ENCODE data around the gene TMEM234.

TMEM234 gene

DNA sequence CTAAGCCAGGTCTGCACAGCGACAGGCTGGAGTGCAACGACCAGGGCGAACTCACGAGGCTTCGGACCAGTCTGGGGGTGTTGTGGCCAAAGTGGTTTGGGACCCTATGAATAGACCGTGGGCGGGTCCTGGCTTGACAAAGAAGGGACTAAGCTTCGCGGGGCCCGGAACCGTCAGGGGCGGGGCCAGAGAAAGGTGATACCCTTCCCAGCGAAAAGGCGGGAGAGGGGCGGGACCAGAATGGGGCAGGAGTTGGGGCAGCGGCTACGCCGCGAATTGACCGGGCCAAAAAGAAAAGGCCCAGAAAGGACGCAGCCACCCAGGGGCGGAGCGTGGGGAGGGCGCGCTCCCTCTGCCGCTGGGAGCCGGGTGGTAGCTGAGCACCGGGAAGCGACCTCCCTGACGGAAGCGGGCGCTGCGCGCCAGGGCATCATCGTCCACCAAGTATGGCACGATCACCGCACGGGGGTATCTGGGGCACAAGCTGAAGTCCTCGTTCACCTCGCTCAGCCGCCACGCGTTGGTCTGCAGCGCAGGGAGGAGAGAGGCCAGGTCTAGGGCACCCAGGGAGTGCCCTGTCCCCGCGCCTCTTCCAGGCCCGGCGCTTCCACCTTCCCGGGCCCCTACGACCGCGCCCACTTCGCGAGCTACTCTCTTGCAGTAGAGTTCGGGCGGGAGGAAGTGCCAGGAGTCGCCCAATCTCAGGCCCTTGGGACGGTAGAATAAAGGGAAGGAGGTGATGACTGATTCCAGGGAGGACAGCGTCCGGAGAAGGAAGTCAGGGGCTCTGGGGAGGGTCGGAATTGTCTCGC lies 18.2 kb upstream of the TMEM234 start:
- in situ Hi-C loops (cut with HindIII; ENCODE audit: low sequenced_read_pairs): no loop called here

DNA sequence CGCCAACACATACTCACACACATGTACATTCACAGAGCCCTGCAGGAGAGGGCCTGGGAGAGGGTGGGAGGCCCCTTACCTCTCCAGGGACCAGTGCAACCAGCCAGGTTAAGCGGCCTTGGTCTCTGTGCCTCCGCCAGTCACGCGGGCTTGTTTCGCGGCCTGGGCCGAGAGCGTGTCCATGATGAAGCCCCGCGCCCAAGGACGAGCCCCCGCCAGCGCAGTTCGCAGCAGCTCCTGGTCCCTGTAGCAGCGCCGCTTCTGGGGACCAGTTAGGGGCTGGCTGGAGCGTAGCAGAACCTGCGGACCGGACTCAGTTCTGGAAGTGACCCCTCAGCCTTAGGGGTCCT lies 17.6 kb upstream of the TMEM234 start:
- in situ Hi-C loops (cut with HindIII; ENCODE audit: low sequenced_read_pairs): no loop called here

GRCh38 chr1:32239337-32239736 lies 17.2 kb upstream of the TMEM234 start:
- in situ Hi-C loops (cut with HindIII; ENCODE audit: low sequenced_read_pairs): no loop called here

DNA sequence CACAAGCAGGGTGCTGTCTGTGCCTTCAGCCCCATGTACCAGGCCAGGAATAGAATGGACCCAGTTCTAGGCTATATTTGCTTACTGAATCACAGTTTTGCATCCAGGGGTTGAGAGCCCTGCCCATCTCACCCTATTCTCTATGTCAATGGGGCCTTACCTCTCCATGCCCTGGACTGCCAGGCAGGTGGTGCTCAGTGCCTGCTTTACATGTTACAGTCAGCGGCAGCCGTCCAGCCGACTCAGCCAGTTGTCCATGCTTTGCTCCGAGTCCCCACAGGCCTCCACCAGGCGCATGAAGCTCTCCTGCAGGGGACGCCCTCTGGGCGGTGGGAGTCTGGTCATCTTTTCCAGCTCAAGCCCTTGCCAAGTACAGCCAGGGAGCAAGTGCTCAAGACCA lies 12.6 kb upstream of the TMEM234 start:
- in situ Hi-C loops (cut with HindIII; ENCODE audit: low sequenced_read_pairs): no loop called here

DNA sequence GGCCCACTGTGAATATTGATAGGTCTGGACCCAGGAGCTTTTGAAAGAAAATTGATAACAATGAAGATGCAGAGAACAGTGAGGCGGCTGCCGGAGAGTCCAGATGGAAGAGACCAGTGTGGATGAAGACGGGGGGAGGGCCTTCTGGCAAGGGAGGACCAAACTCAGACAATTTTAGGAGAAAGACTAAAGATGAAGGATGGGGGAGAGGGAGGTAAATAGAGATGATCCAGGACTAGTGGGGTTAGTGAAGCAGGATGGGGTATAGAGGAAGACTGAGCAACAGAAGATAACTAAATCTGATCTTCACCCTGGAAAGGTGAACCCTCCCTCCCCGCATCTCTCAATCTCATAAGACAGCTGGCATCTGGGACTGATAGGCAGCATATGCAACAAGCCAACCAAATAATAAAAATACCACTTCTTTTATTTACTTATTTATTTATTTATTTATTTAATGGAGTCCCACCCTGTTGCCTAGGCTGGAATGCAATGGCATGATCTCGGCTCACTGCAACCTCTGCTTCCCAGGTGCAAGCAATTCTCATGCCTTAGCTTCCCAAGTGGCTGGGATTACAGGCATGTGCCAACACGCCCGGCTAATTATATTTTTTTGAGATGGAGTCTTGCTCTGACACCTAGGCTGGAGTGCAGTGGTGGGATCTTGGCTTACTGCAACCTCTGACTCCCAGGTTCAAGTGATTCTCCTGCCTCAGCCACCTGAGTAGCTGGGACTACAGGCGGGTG lies 10.6 kb upstream of the TMEM234 start:
- in situ Hi-C loops (cut with HindIII; ENCODE audit: low sequenced_read_pairs): no loop called here

- in situ Hi-C loops (cut with HindIII; ENCODE audit: low sequenced_read_pairs): no loop called here
Observed at GRCh38 chr1:32231843-32232432, 9.8 kb upstream of the TMEM234 start.

- in situ Hi-C loops (cut with HindIII; ENCODE audit: low sequenced_read_pairs): no loop called here
Observed at GRCh38 chr1:32228771-32229170, 6.6 kb upstream of the TMEM234 start.

- in situ Hi-C loops (cut with HindIII; ENCODE audit: low sequenced_read_pairs): no loop called here
Observed at GRCh38 chr1:32224285-32224684, 2.1 kb upstream of the TMEM234 start.

- in situ Hi-C loops (cut with HindIII; ENCODE audit: low sequenced_read_pairs): no loop called here
Observed at GRCh38 chr1:32223683-32224082, 1.5 kb upstream of the TMEM234 start.

DNA sequence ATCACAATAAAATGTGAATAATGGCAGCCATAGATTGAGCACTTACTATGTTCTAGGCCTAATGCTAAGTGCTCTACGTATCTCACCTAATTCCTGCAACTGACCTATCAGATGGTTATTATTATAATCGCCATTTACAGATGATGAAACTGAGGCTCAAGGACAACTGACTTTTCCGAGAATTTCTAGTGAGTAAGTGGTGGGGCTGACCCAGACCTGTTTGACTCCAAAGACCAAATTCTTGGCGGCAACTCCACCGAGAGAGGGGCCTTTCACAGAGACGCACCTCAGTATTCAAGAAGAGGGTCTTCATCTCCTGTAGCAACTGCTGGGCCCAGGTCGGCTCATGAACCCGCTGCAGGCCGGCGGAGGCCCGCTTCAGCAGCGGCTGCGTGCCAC lies 573 bp downstream of the TMEM234 start:
- in situ Hi-C loops (cut with HindIII; ENCODE audit: low sequenced_read_pairs): no loop called here

DNA sequence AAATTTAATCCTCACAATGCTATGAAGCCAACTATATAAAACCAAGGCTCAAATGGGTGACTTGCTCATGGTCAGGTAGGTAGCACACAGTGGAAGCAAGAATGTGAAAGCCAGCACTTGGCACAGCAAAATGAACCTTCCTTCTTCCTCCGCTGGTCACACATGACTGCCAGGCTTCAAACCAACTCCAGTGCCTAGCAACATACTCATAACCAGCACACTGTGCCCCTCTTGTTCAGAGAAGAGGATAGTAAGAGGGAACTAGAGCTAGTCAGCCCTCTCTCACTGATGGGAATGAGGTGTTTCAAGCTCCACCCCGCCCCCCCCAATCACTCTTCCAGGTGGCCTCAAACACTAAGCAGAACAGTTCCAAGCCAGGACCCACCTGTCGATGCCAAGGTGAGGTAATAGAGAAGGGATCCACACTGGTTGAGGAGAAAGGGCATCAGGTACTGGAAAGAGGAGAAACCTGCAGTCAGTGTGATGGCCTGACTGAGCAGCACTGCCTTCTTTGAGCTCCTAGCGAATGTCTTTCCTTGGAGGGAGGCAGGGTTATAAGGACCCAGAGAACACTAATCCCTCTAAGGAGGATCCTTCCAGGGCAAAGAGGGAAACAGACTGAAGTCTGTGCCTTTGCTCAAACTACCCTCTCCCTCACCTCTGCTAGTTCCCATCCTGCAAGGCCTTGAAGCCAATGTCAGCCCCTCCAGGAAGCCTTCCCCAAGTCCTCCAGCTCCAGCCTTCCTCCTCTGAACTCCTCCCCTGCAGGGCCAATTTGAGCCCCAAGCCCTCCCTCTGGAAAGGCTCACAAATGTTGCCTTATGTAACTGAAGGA lies 1.2 kb downstream of the TMEM234 start:
- in situ Hi-C loops (cut with HindIII; ENCODE audit: low sequenced_read_pairs): no loop called here

- in situ Hi-C loops (cut with HindIII; ENCODE audit: low sequenced_read_pairs): no loop called here
Observed at GRCh38 chr1:32219022-32219421, 3.1 kb downstream of the TMEM234 start.

DNA sequence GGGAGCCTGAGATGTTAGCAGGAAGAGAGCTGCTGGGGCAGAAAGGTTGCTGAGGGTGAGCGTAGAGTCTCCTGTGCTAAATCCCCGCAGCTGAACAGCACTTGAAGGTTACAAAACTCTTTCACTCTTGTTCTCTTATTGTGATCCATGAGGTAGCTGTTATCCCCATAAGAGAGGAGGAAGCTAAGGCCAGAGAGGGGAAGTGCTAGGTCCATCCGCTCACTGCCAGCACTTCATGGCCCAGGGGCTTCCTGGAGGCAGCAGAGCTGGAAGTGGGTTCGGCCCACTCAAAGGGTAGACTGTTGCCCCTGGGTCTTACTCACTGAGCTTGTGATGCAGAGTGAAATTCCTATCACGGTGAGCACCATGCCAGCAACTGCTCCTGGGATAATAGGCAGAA lies 5.6 kb downstream of the TMEM234 start:
- in situ Hi-C loops (cut with HindIII; ENCODE audit: low sequenced_read_pairs): no loop called here

- in situ Hi-C loops (cut with HindIII; ENCODE audit: low sequenced_read_pairs): no loop called here
Observed at GRCh38 chr1:32215629-32216480, 6.3 kb downstream of the TMEM234 start.

DNA sequence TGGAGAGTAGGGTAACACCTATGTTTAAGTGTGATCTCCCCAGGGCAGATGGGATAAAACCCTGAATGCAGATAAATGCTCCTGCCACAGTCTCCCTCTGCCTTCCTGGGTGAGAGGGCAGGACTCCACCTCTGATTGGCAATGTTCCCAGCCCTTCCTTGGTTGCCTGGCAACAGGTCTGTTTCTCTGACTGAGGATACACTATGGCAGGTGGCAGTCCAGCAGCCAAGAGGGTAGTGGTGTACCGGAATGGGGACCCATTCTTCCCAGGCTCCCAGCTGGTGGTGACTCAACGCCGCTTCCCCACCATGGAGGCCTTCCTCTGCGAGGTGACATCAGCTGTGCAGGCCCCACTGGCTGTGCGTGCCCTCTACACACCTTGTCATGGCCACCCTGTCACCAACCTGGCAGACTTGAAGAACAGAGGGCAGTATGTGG lies 13.2 kb downstream of the TMEM234 start, which contains the start of gene DCDC2B:
Gene DCDC2B (plus strand): TSS at position 199 of the 438 bp plus-strand sequence. CDS start 5 bp downstream, at position 204.
- in situ Hi-C loops (cut with HindIII; ENCODE audit: low sequenced_read_pairs): no loop called here

GRCh38 chr1:32208469-32208868 lies 13.7 kb downstream of the TMEM234 start:
- in situ Hi-C loops (cut with HindIII; ENCODE audit: low sequenced_read_pairs): no loop called here

DNA sequence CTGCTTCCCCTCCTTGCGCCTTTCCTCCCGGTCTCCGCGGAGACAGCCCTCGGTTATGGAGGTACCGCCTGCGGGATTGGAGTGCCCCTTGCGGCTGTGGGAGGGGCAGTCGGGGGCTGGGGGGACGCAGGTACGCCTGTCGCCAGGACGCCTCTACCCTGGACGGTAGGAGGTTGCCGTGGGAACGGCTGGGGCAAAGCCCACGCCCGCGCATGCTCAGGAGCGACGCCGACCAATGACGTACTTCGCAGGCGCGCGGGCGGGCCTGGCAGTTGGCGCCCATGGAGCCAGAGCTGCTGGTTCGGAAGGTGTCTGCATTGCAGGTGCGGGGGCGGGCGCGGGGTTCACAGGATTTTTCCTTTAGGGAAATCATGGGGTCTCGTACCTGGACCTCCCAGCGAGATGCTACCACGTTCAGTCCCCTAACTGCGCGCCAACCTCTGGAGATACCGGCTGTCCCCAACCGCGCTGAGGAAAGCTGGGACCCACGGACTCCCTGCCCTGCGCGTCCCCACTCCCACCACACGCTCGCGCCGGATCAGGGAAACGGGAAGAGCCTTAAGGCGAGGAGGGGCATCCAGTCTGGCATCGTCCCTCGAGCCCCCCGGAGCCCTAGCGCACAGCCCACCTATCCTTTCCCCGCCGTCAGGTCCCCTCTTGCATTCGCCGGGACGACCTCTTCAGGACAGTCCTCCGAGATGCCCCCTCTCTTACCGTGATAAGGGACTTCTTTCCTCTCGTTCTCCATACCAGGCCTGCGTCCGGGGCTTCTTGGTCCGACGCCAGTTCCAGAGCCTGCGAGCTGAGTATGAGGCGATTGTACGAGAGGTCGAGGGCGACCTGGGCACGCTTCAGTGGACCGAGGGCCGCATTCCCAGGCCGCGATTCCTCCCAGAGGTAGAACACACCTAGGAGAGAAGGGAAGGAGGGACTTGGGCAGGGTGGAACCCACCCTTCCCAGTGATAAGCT lies 16.5 kb downstream of the TMEM234 start, which contains the start of gene IQCC:
Gene IQCC (plus strand): TSS at position 271 of the 970 bp plus-strand sequence. CDS start 11 bp downstream, at position 282.
- in situ Hi-C loops (cut with HindIII; ENCODE audit: low sequenced_read_pairs): no loop called here

DNA sequence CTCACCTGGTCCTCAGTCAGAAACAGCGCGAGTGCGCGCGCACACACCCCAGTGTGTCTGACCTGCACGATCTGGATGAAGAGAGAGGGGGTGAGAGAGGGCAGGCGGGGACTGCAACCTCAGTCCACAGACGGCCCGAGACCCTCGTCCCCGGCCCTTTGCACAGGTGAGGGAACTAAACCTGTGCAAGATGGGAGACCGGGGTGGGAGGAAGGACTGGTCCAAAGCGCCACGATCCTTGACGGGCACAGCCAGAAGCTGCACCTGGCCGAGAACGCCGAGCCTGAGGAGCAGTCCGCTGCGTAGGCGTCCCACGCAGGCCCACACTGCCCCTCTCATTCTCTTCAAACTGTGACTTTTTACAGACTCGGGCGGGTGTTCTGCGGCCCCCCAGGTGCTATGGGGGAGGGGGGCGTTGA lies 17.2 kb downstream of the TMEM234 start:
- in situ Hi-C loops (cut with HindIII; ENCODE audit: low sequenced_read_pairs): no loop called here
